ENCODE measurements around the gene SLC22A31.

- TF ChIP-seq POLR2A (IDR thresholded peaks at IDR 0.05; ENCODE audit: low read depth, low read length) (no peak), POLR2AphosphoS5 (IDR thresholded peaks at IDR 0.05; ENCODE audit: low read depth, low read length) (no peak), TAF1 (IDR thresholded peaks at IDR 0.05; ENCODE audit: borderline replicate concordance, low read depth, low read length) (no peak)
These were observed 25.5 kb downstream of the SLC22A31 start for GRCh38 chr16:89174877-89175276.

All from GM12892 (cell line).